HEK293T (cell line): ENCODE measurements around the gene TBC1D5.

ENCODE experiments used
- BHLHE40 ChIP-seq: fragments of 450-650 bp; IDR thresholded peaks from 2 replicates; pipeline ENCODE4 v1.6.1; 2016; ENCODE audit warnings: mild to moderate bottlenecking, moderate library complexity, borderline replicate concordance
- FOXA1 ChIP-seq: fragments of 450-650 bp; IDR thresholded peaks from 2 replicates; pipeline ENCODE4 v1.6.1; 2016; ENCODE audit warnings: mild to moderate bottlenecking
- FOXK2 ChIP-seq: fragments of 450-650 bp; IDR thresholded peaks from 2 replicates; pipeline ENCODE4 v1.6.1; 2016; ENCODE audit warnings: mild to moderate bottlenecking
- FOXM1 ChIP-seq: fragments of 450-650 bp; IDR thresholded peaks from 2 replicates; pipeline ENCODE4 v1.6.1; 2017; ENCODE audit warnings: mild to moderate bottlenecking, borderline replicate concordance
- HDGF ChIP-seq: fragments of 450-650 bp; IDR thresholded peaks from 2 replicates; pipeline ENCODE4 v1.6.1; 2017; ENCODE audit warnings: antibody characterized with exemption, borderline replicate concordance
- L3MBTL2 ChIP-seq: fragments of 450-650 bp; conservative IDR thresholded peaks from 2 replicates; pipeline ENCODE4 v1.6.1; 2016; ENCODE audit warnings: mild to moderate bottlenecking
- LEF1 ChIP-seq: fragments of 450-650 bp; IDR thresholded peaks from 2 replicates; pipeline ENCODE4 v1.6.1; 2017; ENCODE audit warnings: mild to moderate bottlenecking, borderline replicate concordance
- NFRKB ChIP-seq: fragments of 450-650 bp; IDR thresholded peaks from 2 replicates; pipeline ENCODE4 v1.6.1; 2016; ENCODE audit warnings: mild to moderate bottlenecking, moderate library complexity
- SP1 ChIP-seq: fragments of 450-650 bp; IDR thresholded peaks from 2 replicates; pipeline ENCODE4 v1.6.1; 2017
- SUZ12 ChIP-seq: fragments of 450-650 bp; IDR thresholded peaks from 2 replicates; pipeline ENCODE4 v1.6.1; 2016; ENCODE audit warnings: mild to moderate bottlenecking
- TARDBP ChIP-seq: fragments of 450-650 bp; IDR thresholded peaks from 2 replicates; pipeline ENCODE4 v1.6.1; 2016
- ZNF384 ChIP-seq: fragments of 450-650 bp; IDR thresholded peaks from 2 replicates; pipeline ENCODE4 v1.6.1; 2016
- TF ChIP-seq, protein P1 (sequence below): fragments of 450-650 bp; IDR thresholded peaks from 2 replicates; pipeline ENCODE4 v1.6.1; 2016

- TF ChIP-seq FOXM1 (no peak), ZNF384 (no peak), FOXA1 (no peak), HDGF (no peak), SP1 (no peak), FOXK2 (no peak), TARDBP (no peak), L3MBTL2 (no peak), SUZ12 (no peak), BHLHE40 (no peak), NFRKB (no peak), LEF1 (no peak)
- TF ChIP-seq, protein P1, sequence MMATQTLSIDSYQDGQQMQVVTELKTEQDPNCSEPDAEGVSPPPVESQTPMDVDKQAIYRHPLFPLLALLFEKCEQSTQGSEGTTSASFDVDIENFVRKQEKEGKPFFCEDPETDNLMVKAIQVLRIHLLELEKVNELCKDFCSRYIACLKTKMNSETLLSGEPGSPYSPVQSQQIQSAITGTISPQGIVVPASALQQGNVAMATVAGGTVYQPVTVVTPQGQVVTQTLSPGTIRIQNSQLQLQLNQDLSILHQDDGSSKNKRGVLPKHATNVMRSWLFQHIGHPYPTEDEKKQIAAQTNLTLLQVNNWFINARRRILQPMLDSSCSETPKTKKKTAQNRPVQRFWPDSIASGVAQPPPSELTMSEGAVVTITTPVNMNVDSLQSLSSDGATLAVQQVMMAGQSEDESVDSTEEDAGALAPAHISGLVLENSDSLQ, result no peak
Observed at GRCh38 chr3:17314171-17314570, 428.3 kb downstream of the TBC1D5 start.
